Upper lobe of left lung (tissue), 6 donors: ENCODE results near the gene ZNF397. TPM values are rescaled to one million over a fixed set of nuclear protein-coding genes. Genes with fewer than 3 reads are reported as not detected.

ENCODE experiments used
- ATAC-seq, 2 donors: fragments of 200-7000 bp; cut with Tn5 transposase; one replicate each; pipeline ENCODE4 v1.9.1; 2022; ENCODE audit warnings: mild to moderate bottlenecking in 2 of 2, moderate library complexity in 2 of 2; ENCODE audit not compliant: low FRiP score in 2 of 2
- DNase-seq, 2 donors: peaks; one replicate each; pipeline ENCODE4 v3.0.0-alpha.2; 2019 to 2020
- H3K27ac ChIP-seq, 4 donors: fragments of 200-600 bp; sonication (generic); one replicate each; pipeline ENCODE4 v1.5.1; 2016 to 2019
- H3K27me3 ChIP-seq, 4 donors: fragments of 200-600 bp; sonication (generic); one replicate each; pipeline ENCODE4 v1.5.1; 2017 to 2019
- H3K36me3 ChIP-seq, 4 donors: fragments of 200-600 bp; sonication (generic); one replicate each; pipeline ENCODE4 v1.5.1; 2016 to 2019
- H3K4me1 ChIP-seq, 4 donors: fragments of 200-600 bp; sonication (generic); one replicate each; pipeline ENCODE4 v1.5.1; 2018 to 2019
- H3K4me3 ChIP-seq, 4 donors: fragments of 200-600 bp; sonication (generic); one replicate each; pipeline ENCODE4 v1.5.1; 2017 to 2019; ENCODE audit warnings: mild to moderate bottlenecking in 2 of 4, moderate library complexity in 1 of 4
- H3K9me3 ChIP-seq, 4 donors: fragments of 200-600 bp; sonication (generic); one replicate each; pipeline ENCODE4 v1.5.1; 2018 to 2019
- EP300 ChIP-seq, 4 donors: sonication (generic); formaldehyde crosslinking; IDR thresholded peaks; one replicate each; pipeline ENCODE4 v1.5.1; 2017; ENCODE audit warnings: antibody characterized with exemption in 4 of 4, control low read depth in 2 of 4
- POLR2A ChIP-seq, 4 donors: fragments of 450-650 bp; IDR thresholded peaks; one replicate each; pipeline ENCODE4 v1.5.1; 2016 to 2017; ENCODE audit warnings: antibody characterized with exemption in 4 of 4, mild to moderate bottlenecking in 2 of 4
- POLR2AphosphoS5 ChIP-seq, 2 donors: sonication (generic); formaldehyde crosslinking; IDR thresholded peaks; one replicate each; pipeline ENCODE4 v1.5.1; 2017; ENCODE audit warnings: antibody characterized with exemption in 2 of 2
- WGBS, 2 donors: methylation state at CpG; one replicate each; pipeline ENCODE4 v1.1.5; 2017 to 2018; 5-methylcytosine and 5-hydroxymethylcytosine counted together
- total RNA-seq, 6 donors: library from RNA; depleted of rRNA in 4 of 6; stranded (reverse); fragments of >200 nt in 4 of 6; gene quantifications; one replicate each; pipeline versions ENCODE4 v1.1.0 to v1.2.1, GENCODE V29; 2016 to 2021
- TF ChIP-seq, protein P1 (sequence below), 6 experiments: fragments of 450-650 bp in 4 of 6; fragments of 200-600 bp in 2 of 6; sonication (generic) in 2 of 6; IDR thresholded peaks; one replicate each; pipeline ENCODE4 v1.5.1; 2016 to 2019; ENCODE audit warnings: antibody characterized with exemption in 6 of 6
- donor health status: DM: no; HTN: no; CAD: no; lungs with moderate emphysema.
- donor health status: DM: no; HTN: yes; CAD: no; lungs with severe emphysema.

Gene ZNF397
- total RNA-seq, 6 donors from 2014 or later: 18.2 to 62.9 (median 23.2) TPM

DNA sequence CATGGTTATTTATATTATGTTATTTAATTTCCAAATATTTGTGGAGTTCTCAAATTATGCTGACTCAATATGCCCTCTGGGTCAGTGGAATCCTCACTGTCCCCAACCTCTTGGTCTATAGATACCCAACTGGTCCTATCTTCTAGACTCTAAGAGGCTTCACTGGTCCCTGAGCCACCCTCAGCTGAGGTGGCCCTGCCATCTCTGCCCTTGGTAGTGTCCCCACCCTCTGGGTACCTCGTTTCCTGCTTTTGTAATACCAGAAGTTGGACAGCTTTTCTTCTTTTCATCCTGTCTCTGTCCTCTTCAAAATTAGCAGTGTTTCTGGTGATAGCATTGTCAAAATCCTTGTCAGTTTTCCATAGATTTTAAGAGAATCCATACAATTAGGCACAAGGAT lies 37.3 kb downstream of the ZNF397 start:
- Histone ChIP-seq H3K4me1 (no peaks in the 10 kb centered on the region), H3K4me3 (no peak overlapping the region), H3K36me3 (peaks cover 0 to 4% (median 1%) of the 10 kb centered on the region in 4 donors), H3K27ac (no peak overlapping the region), H3K27me3 (no peaks in the 10 kb centered on the region), H3K9me3 (no peaks in the 10 kb centered on the region)
- DNase-seq (no peak), ATAC-seq (no peak)
- TF ChIP-seq, protein P1, sequence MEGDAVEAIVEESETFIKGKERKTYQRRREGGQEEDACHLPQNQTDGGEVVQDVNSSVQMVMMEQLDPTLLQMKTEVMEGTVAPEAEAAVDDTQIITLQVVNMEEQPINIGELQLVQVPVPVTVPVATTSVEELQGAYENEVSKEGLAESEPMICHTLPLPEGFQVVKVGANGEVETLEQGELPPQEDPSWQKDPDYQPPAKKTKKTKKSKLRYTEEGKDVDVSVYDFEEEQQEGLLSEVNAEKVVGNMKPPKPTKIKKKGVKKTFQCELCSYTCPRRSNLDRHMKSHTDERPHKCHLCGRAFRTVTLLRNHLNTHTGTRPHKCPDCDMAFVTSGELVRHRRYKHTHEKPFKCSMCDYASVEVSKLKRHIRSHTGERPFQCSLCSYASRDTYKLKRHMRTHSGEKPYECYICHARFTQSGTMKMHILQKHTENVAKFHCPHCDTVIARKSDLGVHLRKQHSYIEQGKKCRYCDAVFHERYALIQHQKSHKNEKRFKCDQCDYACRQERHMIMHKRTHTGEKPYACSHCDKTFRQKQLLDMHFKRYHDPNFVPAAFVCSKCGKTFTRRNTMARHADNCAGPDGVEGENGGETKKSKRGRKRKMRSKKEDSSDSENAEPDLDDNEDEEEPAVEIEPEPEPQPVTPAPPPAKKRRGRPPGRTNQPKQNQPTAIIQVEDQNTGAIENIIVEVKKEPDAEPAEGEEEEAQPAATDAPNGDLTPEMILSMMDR (IDR thresholded peaks at IDR 0.05): no peak
- TF ChIP-seq POLR2AphosphoS5 (IDR thresholded peaks at IDR 0.05) (no peak), EP300 (IDR thresholded peaks at IDR 0.05) (no peak), POLR2A (IDR thresholded peaks at IDR 0.05) (no peak)
- WGBS, 2 donors: 62 to 92% methylated on average over 1 of the region's 1 CpG

DNA sequence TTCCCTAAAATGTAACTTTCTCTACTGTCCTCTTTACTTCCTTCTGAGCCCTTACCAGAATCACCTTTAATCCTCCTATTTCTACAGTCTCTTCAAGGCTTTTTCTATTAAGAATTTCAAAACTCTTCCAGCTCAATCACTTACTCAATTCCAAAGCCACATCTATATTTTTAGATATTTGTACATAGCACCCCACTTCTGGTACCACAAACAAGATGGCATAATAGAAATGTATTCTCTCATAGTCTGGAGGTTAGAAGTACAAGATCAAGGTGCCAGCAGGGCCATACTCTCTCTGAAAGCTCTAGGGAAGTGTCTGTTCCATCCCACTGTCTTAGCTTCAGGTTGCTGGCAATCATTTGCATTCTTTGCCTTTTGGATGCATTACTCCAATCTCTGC lies 38.1 kb downstream of the ZNF397 start:
- Histone ChIP-seq H3K4me1 (no peaks in the 10 kb centered on the region), H3K9me3 (no peaks in the 10 kb centered on the region), H3K27ac (no peak overlapping the region), H3K4me3 (no peak overlapping the region), H3K36me3 (peaks cover 0 to 13% (median 5%) of the 10 kb centered on the region in 4 donors), H3K27me3 (no peaks in the 10 kb centered on the region)
- no peak for TF ChIP-seq EP300 (IDR thresholded peaks at IDR 0.05)
- TF ChIP-seq POLR2AphosphoS5 (IDR thresholded peaks at IDR 0.05): no peak
- TF ChIP-seq, protein P1 (IDR thresholded peaks at IDR 0.05): no peak
- TF ChIP-seq POLR2A (IDR thresholded peaks at IDR 0.05): no peak
- ATAC-seq (no peak), DNase-seq (no peak)

DNA sequence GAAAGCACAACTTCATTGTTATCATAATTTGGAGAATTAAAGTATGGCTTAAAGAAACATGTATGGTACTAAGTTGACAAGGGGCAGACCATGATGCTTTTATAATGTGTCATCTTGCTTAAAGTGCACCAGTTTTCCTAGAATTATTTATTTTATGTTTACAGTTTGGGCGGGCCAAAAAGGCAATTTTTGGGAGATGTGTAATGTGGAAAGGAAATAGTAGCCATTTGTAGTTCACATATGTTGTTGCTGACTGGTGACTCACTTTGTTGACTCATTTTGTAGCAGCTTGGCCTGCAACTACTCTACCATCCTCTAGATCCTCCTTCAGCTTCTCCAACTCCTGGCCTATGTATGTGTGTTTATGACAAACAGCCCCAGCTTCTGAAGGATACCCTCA lies 41.5 kb downstream of the ZNF397 start:
- H3K27ac ChIP-seq: no peak overlapping the region
- ATAC-seq (no peak), DNase-seq (no peak)
- TF ChIP-seq EP300 (IDR thresholded peaks at IDR 0.05) (no peak), POLR2AphosphoS5 (IDR thresholded peaks at IDR 0.05) (no peak), POLR2A (IDR thresholded peaks at IDR 0.05) (no peak)
- no peaks in the 10 kb centered on the region for H3K27me3 ChIP-seq
- WGBS, 2 donors: 81 to 85% methylated on average over 1 of the region's 1 CpG
- H3K36me3 ChIP-seq: peaks cover 0 to 19% (median 7%) of the 10 kb centered on the region in 4 donors
- no peak overlapping the region for H3K4me3 ChIP-seq
- H3K4me1 ChIP-seq: no peaks in the 10 kb centered on the region
- no peaks in the 10 kb centered on the region for H3K9me3 ChIP-seq

DNA sequence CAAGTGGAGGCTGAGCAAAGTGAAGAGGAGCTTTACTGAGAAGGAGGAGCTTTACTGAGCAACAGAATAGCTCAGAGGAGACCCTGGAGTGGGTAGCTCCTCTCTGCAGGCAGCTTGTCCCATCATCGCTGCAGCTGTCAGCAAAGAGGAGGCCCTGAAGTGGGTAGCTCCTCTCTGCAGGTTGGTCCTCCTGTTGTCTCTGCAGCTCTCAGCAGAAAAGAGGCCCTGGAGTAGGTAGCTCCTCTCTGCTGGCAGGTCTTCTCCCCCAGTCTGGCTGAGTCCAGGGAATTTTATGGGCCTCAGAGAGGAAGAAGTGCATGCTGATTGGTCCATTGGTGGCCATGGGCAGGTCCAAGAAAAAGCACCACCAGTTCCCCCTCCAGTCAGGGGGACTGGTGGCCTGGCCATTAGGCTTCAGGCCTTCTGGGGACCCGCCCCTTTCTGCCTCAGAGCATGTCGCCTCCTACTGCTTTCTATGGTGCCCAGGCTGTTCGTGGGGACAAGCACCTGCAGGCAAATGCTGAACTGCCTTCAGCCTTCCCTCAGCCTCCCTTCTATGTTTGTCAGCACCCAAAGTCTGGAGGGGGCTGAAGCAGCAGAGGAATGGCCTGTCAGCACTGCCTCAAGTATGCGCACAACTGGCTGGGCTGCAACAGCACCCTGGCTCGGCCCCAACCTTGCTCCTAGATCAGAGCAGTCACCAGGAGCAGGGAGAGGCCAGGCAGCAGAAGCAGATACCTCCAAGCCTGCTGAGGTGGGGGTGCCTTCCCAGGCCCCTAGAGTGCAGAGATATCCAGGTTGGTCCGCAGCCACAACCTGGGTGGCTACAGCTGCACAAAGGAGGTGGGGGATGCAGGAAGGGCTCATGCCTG lies 43.3 kb downstream of the ZNF397 start:
- DNase-seq: no peak
- H3K27me3 ChIP-seq: no peaks in the 10 kb centered on the region
- H3K9me3 ChIP-seq: no peaks in the 10 kb centered on the region
- ATAC-seq: no peak
- H3K36me3 ChIP-seq: peaks cover 0 to 19% (median 7%) of the 10 kb centered on the region in 4 donors
- H3K4me3 ChIP-seq: no peak overlapping the region
- 96 to 100% methylated on average over 3 to 4 of the region's 7 CpGs for WGBS, 2 donors
- no peak for TF ChIP-seq POLR2A (IDR thresholded peaks at IDR 0.05)
- no peak for TF ChIP-seq EP300 (IDR thresholded peaks at IDR 0.05)
- TF ChIP-seq, protein P1 (IDR thresholded peaks at IDR 0.05): no peak
- TF ChIP-seq POLR2AphosphoS5 (IDR thresholded peaks at IDR 0.05): no peak
- no peak overlapping the region for H3K27ac ChIP-seq
- peaks cover 2 to 13% (median 6%) of the 10 kb centered on the region in 4 donors for H3K4me1 ChIP-seq

DNA sequence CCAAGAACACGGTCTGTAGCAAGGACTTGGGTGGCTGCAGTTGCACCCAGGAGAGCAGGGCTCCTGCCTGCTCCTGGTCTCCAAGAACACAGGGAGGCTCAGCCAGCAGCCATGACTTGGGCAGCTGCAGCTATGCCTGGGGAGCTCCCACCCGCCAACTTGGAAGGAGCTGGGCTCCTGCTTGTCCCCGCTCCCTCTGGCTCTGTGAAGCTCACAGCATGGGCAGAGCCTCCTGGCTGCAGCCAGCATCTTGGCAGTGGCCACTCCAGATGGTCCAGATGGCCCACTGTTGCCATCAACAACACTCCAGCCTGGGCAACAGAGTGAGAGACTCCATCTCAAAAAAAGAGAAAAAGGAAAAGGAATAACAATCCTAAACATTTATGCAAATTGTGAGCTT lies 44.0 kb downstream of the ZNF397 start:
- H3K27ac ChIP-seq: no peak overlapping the region
- no peak overlapping the region for H3K4me3 ChIP-seq
- no peak for ATAC-seq
- H3K36me3 ChIP-seq: peaks cover 0 to 19% (median 7%) of the 10 kb centered on the region in 4 donors
- TF ChIP-seq POLR2A (IDR thresholded peaks at IDR 0.05) (no peak), EP300 (IDR thresholded peaks at IDR 0.05) (no peak), POLR2AphosphoS5 (IDR thresholded peaks at IDR 0.05) (no peak)
- TF ChIP-seq, protein P1 (IDR thresholded peaks at IDR 0.05): no peak
- no peaks in the 10 kb centered on the region for H3K9me3 ChIP-seq
- no peak for DNase-seq
- H3K27me3 ChIP-seq: no peaks in the 10 kb centered on the region
- 96 to 100% methylated on average over 2 to 3 of the region's 3 CpGs for WGBS, 2 donors
- peaks cover 6 to 16% (median 8%) of the 10 kb centered on the region in 4 donors for H3K4me1 ChIP-seq
